A549 (cell line): Measurements from ENCODE around the gene TMEM43. TPM values are rescaled to one million over a fixed set of nuclear protein-coding genes. Genes with fewer than 3 reads are reported as not detected.

ENCODE experiments used
- ATAC-seq, 2 experiments: fragments of 200-7000 bp in 1 of 2; fragments of >200 bp in 1 of 2; cut with Nextera tagmentation in 1 of 2; cut with Tn5 transposase in 1 of 2; 3 replicates each; pipeline versions ENCODE4 v1.8.0 to v1.9.1; 2018 to 2020; ENCODE audit warnings: mild to moderate bottlenecking in 1 of 2, moderate library complexity in 1 of 2
- CTCF ChIA-PET: fragments of 300-600 bp; sonication (Branson Sonifier 250); formaldehyde crosslinking; extraction: SDS; loops from one replicate; lab custom pipeline; 2021; ENCODE audit warnings: antibody characterized with exemption, inconsistent platforms; lab: Yijun Ruan, JAX
- POLR2A ChIA-PET: fragments of 350-600 bp; formaldehyde crosslinking; extraction: SDS; loops from one replicate; lab custom pipeline; 2021; ENCODE audit warnings: antibody characterized with exemption, inconsistent platforms; lab: Yijun Ruan, JAX
- DNase-seq, 2 experiments: peaks; one replicate each; pipeline versions ENCODE4 v3.0.0 to v3.0.0-alpha.2; 2011 to 2016; ENCODE audit warnings: low read depth in 1 of 2, low spot score in 1 of 2
- FAIRE-seq: peaks from 2 replicates; lab custom pipeline; 2011; peaks lifted over from hg19 to GRCh38; lab: Jason Lieb, UNC
- H3K27ac ChIP-seq, 2 experiments: fragments of >200 bp; sonication (Bioruptor Twin); formaldehyde crosslinking; 3 replicates each; pipeline ENCODE4 v1.5.1; 2016 to 2017
- H3K4me1 ChIP-seq: fragments of >200 bp; sonication (Bioruptor Twin); formaldehyde crosslinking; 3 replicates; pipeline ENCODE4 v1.6.1; 2016
- H3K4me2 ChIP-seq: fragments of >200 bp; sonication (Bioruptor Twin); formaldehyde crosslinking; 3 replicates; pipeline ENCODE4 v1.6.1; 2016
- H3K4me3 ChIP-seq: fragments of >200 bp; sonication (Bioruptor Twin); formaldehyde crosslinking; 3 replicates; pipeline ENCODE4 v1.5.1; 2016
- H3K9me3 ChIP-seq: fragments of >200 bp; sonication (Bioruptor Twin); formaldehyde crosslinking; 3 replicates; pipeline ENCODE4 v1.6.1; 2016
- CBX2 ChIP-seq: fragments of 200-600 bp; sonication (generic); IDR thresholded peaks from 2 replicates; pipeline ENCODE4 v1.6.1; 2016; ENCODE audit warnings: low read depth, mild to moderate bottlenecking, borderline replicate concordance
- CHD2 ChIP-seq: fragments of 150-350 bp; IDR thresholded peaks from 2 replicates; pipeline ENCODE4 v1.6.1; 2014; ENCODE audit warnings: low read length; ENCODE audit not compliant: partially characterized antibody
- CHD4 ChIP-seq: fragments of 200-600 bp; sonication (generic); IDR thresholded peaks from 2 replicates; pipeline ENCODE4 v1.6.1; 2016; ENCODE audit warnings: antibody characterized with exemption, mild to moderate bottlenecking, borderline replicate concordance
- CTCF ChIP-seq: fragments of >200 bp; sonication (Bioruptor Twin); formaldehyde crosslinking; IDR thresholded peaks from 3 replicates; pipeline ENCODE4 v1.5.1; 2016
- E2F6 ChIP-seq: IDR thresholded peaks from 2 replicates; pipeline ENCODE4 v1.6.1; 2012; ENCODE audit warnings: low read depth, borderline replicate concordance
- EHF ChIP-seq: fragments of 250-450 bp; sonication (Bioruptor Pico); IDR thresholded peaks from 2 replicates; pipeline ENCODE4 v1.5.0; 2020; ENCODE audit warnings: mild to moderate bottlenecking
- ESRRA ChIP-seq: fragments of 150-350 bp; IDR thresholded peaks from 2 replicates; pipeline ENCODE4 v1.6.1; 2014; ENCODE audit warnings: mild to moderate bottlenecking, low read length, borderline replicate concordance
- FOSB ChIP-seq: fragments of 250-450 bp; sonication (Bioruptor Pico); IDR thresholded peaks from 2 replicates; pipeline ENCODE4 v1.5.0; 2020; ENCODE audit warnings: mild to moderate bottlenecking, moderate library complexity
- FOSL2 ChIP-seq, 2 experiments: fragments of 450-650 bp in 1 of 2; fragments of >200 bp in 1 of 2; sonication (Bioruptor Twin) in 1 of 2; formaldehyde crosslinking; IDR thresholded peaks; 2 replicates each; pipeline versions ENCODE4 v1.5.0 to v1.6.1; 2016 to 2020; ENCODE audit warnings: mild to moderate bottlenecking in 1 of 2, moderate library complexity in 1 of 2
- FOXS1 ChIP-seq: fragments of 250-450 bp; sonication (Bioruptor Pico); IDR thresholded peaks from 2 replicates; pipeline ENCODE4 v1.5.0; 2020; ENCODE audit warnings: mild to moderate bottlenecking, moderate library complexity
- GATA3 ChIP-seq: IDR thresholded peaks from 2 replicates; pipeline ENCODE4 v1.6.1; 2012; ENCODE audit warnings: borderline replicate concordance
- HDAC2 ChIP-seq: fragments of 200-600 bp; sonication (generic); IDR thresholded peaks from 2 replicates; pipeline ENCODE4 v1.6.1; 2016
- JUN ChIP-seq, 2 experiments: fragments of >200 bp; sonication (Bioruptor Twin); formaldehyde crosslinking; IDR thresholded peaks; 2 replicates in 1 of 2; 3 replicates in 1 of 2; pipeline ENCODE4 v1.6.1; 2016 to 2017
- MAX ChIP-seq: IDR thresholded peaks from 2 replicates; pipeline ENCODE4 v1.6.1; 2012
- PBX3 ChIP-seq: IDR thresholded peaks from 2 replicates; pipeline ENCODE4 v1.6.1; 2012
- PHF8 ChIP-seq: fragments of 200-600 bp; sonication (generic); IDR thresholded peaks from 2 replicates; pipeline ENCODE4 v1.6.1; 2016; ENCODE audit warnings: low read depth, mild to moderate bottlenecking, antibody characterized with exemption, moderate library complexity, borderline replicate concordance
- POLR2A ChIP-seq: IDR thresholded peaks from 2 replicates; pipeline ENCODE4 v1.6.1; 2012; ENCODE audit warnings: mild to moderate bottlenecking, low read length
- RAD21 ChIP-seq, 2 experiments: fragments of >200 bp in 1 of 2; sonication (Bioruptor Twin) in 1 of 2; formaldehyde crosslinking in 1 of 2; IDR thresholded peaks in 1 of 2; conservative IDR thresholded peaks in 1 of 2; 2 replicates in 1 of 2; 3 replicates in 1 of 2; pipeline ENCODE4 v1.6.1; 2012 to 2018; ENCODE audit warnings: inconsistent platforms in 1 of 2
- RARB ChIP-seq: fragments of 250-450 bp; sonication (Bioruptor Pico); IDR thresholded peaks from 2 replicates; pipeline ENCODE4 v1.8.0; 2021; ENCODE audit warnings: mild to moderate bottlenecking, moderate library complexity
- RNF2 ChIP-seq: fragments of 200-600 bp; sonication (generic); IDR thresholded peaks from 2 replicates; pipeline ENCODE4 v1.6.1; 2016; ENCODE audit warnings: low read depth, mild to moderate bottlenecking, antibody characterized with exemption, moderate library complexity, borderline replicate concordance
- SREBF2 ChIP-seq: fragments of 450-650 bp; IDR thresholded peaks from 2 replicates; pipeline ENCODE4 v1.6.1; 2014; ENCODE audit warnings: mild to moderate bottlenecking, moderate library complexity
- TFCP2L1 ChIP-seq: fragments of 250-450 bp; sonication (Bioruptor Pico); IDR thresholded peaks from 2 replicates; pipeline ENCODE4 v1.5.0; 2021; ENCODE audit warnings: mild to moderate bottlenecking
- USF2 ChIP-seq: fragments of 450-650 bp; IDR thresholded peaks from 2 replicates; pipeline ENCODE4 v1.6.1; 2014; ENCODE audit warnings: antibody characterized with exemption
- ZFP36 ChIP-seq: fragments of 450-650 bp; IDR thresholded peaks from 2 replicates; pipeline ENCODE4 v1.6.1; 2014; ENCODE audit warnings: borderline replicate concordance; ENCODE audit not compliant: partially characterized antibody
- WGBS: methylation state at CpG from one replicate; pipeline ENCODE4 v1.1.6; 2017; ENCODE audit errors: missing lambda C conversion rate; 5-methylcytosine and 5-hydroxymethylcytosine counted together
- polyA plus RNA-seq, 4 experiments: library from polyadenylated mRNA; depleted of rRNA in 3 of 4; stranded (reverse); fragments of >200 nt; fragmentation: RNase III in 1 of 4; extraction: RNeasy Plus Mini Kit Qiagen cat#74134 plus additional on column Dnase treatment in 1 of 4; gene quantifications; 2 replicates in 3 of 4; 3 replicates in 1 of 4; pipeline ENCODE4 v1.2.3, GENCODE V29; 2011 to 2017

The TMEM43 gene
- polyA plus RNA-seq, 2 of the 4 experiments (the other 2 are of a cell fraction): 41.1 to 79.0 TPM

GRCh38 chr3:14124223-14124614 lies 633 bp upstream of the TMEM43 start:
- ATAC-seq (peak; percentile 42 to 49), DNase-seq (peak; percentile 57 to 63), FAIRE-seq (no peak)
- Histone ChIP-seq H3K4me2 (peak overlapping the region; percentile 99), H3K4me1 (peaks cover 19% of the 10 kb centered on the region), H3K4me3 (peak overlapping the region; percentile 91), H3K9me3 (no peaks in the 10 kb centered on the region), H3K27ac (peak overlapping the region; percentile 94 to 98)
- 4% methylated on average over 18 of the region's 37 CpGs for WGBS
- no peak; the same call in 1 of the 2 replicates for TF ChIP-seq E2F6
- TF ChIP-seq RARB (CRISPR knock-in tag): no peak
- no peak for TF ChIP-seq CHD4
- TF ChIP-seq FOSL2 (IDR thresholded peaks at IDR 0.05): no peak
- TF ChIP-seq FOSL2 (CRISPR knock-in tag; IDR thresholded peaks at IDR 0.05): no peak
- TF ChIP-seq POLR2A: peak; percentile 31
- TF ChIP-seq RNF2: no peak
- TF ChIP-seq SREBF2: no peak
- TF ChIP-seq CHD2: no peak
- peak; percentile 75; the same call in 1 of the 2 replicates for TF ChIP-seq ESRRA
- TF ChIP-seq EHF (CRISPR knock-in tag): no peak
- TF ChIP-seq PBX3: no peak
- no peak for TF ChIP-seq USF2
- no peak for TF ChIP-seq CTCF
- no peak for TF ChIP-seq FOSB (CRISPR knock-in tag)
- TF ChIP-seq RAD21 (conservative IDR thresholded peaks at IDR 0.05 in 1 of 2, IDR thresholded peaks at IDR 0.05 in 1 of 2): no peak
- peak; percentile 95 for TF ChIP-seq PHF8
- TF ChIP-seq MAX: peak; percentile 95
- no peak for TF ChIP-seq JUN (IDR thresholded peaks at IDR 0.05)
- TF ChIP-seq TFCP2L1 (CRISPR knock-in tag): no peak
- TF ChIP-seq HDAC2: no peak
- TF ChIP-seq GATA3: no peak
- TF ChIP-seq ZFP36: no peak
- TF ChIP-seq FOXS1 (CRISPR knock-in tag): no peak
- TF ChIP-seq CBX2: no peak
- CTCF ChIA-PET: interaction anchor here (0.9 to 2.5 kb wide), 9 partner anchors 10 to 466 kb away, joined by 3 to 9 read pairs (median 5); no protein-coding TSS in a partner anchor
- POLR2A ChIA-PET: interaction anchor here (0.6 to 3.0 kb wide), 12 partner anchors 9 to 527 kb away, joined by 3 to 41 read pairs (median 4); partner anchors contain the start of genes CCDC174, LSM3 and XPC
